H9 (cell line): ENCODE results near the gene ADGRL3. TPM values are rescaled to one million over a fixed set of nuclear protein-coding genes. Genes with fewer than 3 reads are reported as not detected.

Experiments
- DNase-seq: peaks from one replicate; pipeline ENCODE4 v3.0.0-alpha.2; 2017
- H2AFZ ChIP-seq: one replicate; pipeline ENCODE4 v1.6.1; 2013; ENCODE audit warnings: mild to moderate bottlenecking, low read length, control low read depth, moderate library complexity
- H2AK5ac ChIP-seq: 2 replicates; pipeline ENCODE4 v1.6.1; 2013; ENCODE audit warnings: low read length, control low read depth, mixed read lengths; ENCODE audit not compliant: insufficient read length
- H2BK120ac ChIP-seq: one replicate; pipeline ENCODE4 v1.6.1; 2013; ENCODE audit warnings: low read depth, mild to moderate bottlenecking, low read length, control low read depth, inconsistent platforms; ENCODE audit not compliant: poor library complexity, severe bottlenecking
- H2BK12ac ChIP-seq: 2 replicates; pipeline ENCODE4 v1.6.1; 2013; ENCODE audit warnings: low read length, control low read depth, mixed read lengths, low read depth; ENCODE audit not compliant: insufficient read length
- H2BK15ac ChIP-seq: 2 replicates; pipeline ENCODE4 v1.6.1; 2013; ENCODE audit warnings: low read depth, low read length, control low read depth
- H2BK20ac ChIP-seq: one replicate; pipeline ENCODE4 v1.6.1; 2013; ENCODE audit warnings: low read depth, mild to moderate bottlenecking, low read length, control low read depth, inconsistent platforms; ENCODE audit not compliant: poor library complexity, severe bottlenecking
- H2BK5ac ChIP-seq: 2 replicates; pipeline ENCODE4 v1.6.1; 2013; ENCODE audit warnings: low read length, control low read depth, mixed read lengths; ENCODE audit not compliant: insufficient read length
- H3K14ac ChIP-seq: 2 replicates; pipeline ENCODE4 v1.6.1; 2013; ENCODE audit warnings: low read length, control low read depth; ENCODE audit not compliant: insufficient read depth
- H3K18ac ChIP-seq: 2 replicates; pipeline ENCODE4 v1.6.1; 2013; ENCODE audit warnings: low read depth, mild to moderate bottlenecking, mixed read lengths, low read length, control low read depth; ENCODE audit not compliant: insufficient read length
- H3K23ac ChIP-seq: 2 replicates; pipeline ENCODE4 v1.6.1; 2013; ENCODE audit warnings: low read length, control low read depth, mixed read lengths, low read depth; ENCODE audit not compliant: insufficient read length
- H3K23me2 ChIP-seq: 2 replicates; pipeline ENCODE4 v1.6.1; 2013; ENCODE audit warnings: low read depth, mild to moderate bottlenecking, mixed read lengths, low read length, control low read depth; ENCODE audit not compliant: insufficient read length, poor library complexity, severe bottlenecking
- H3K27ac ChIP-seq: 2 replicates; pipeline ENCODE4 v1.5.1; 2013; ENCODE audit warnings: low read length, control low read depth, mixed read lengths, low read depth; ENCODE audit not compliant: insufficient read length
- H3K27me3 ChIP-seq: 2 replicates; pipeline ENCODE4 v1.6.1; 2013; ENCODE audit warnings: low read length, control low read depth, inconsistent platforms; ENCODE audit not compliant: insufficient read depth
- H3K4ac ChIP-seq: 2 replicates; pipeline ENCODE4 v1.6.1; 2013; ENCODE audit warnings: low read depth, mild to moderate bottlenecking, control low read depth, inconsistent platforms, low read length, moderate library complexity
- H3K4me1 ChIP-seq: 2 replicates; pipeline ENCODE4 v1.6.1; 2013; ENCODE audit warnings: low read length, control low read depth, inconsistent platforms; ENCODE audit not compliant: insufficient read depth
- H3K4me2 ChIP-seq: 2 replicates; pipeline ENCODE4 v1.6.1; 2013; ENCODE audit warnings: low read length, control low read depth, mixed read lengths; ENCODE audit not compliant: insufficient read length, insufficient read depth
- H3K56ac ChIP-seq: 2 replicates; pipeline ENCODE4 v1.6.1; 2013; ENCODE audit warnings: low read depth, mild to moderate bottlenecking, mixed read lengths, low read length, control low read depth; ENCODE audit not compliant: insufficient read length
- H3K79me1 ChIP-seq: 2 replicates; pipeline ENCODE4 v1.6.1; 2013; ENCODE audit warnings: low read depth, mild to moderate bottlenecking, moderate library complexity, low read length, control low read depth, inconsistent platforms; ENCODE audit not compliant: insufficient read depth, poor library complexity, severe bottlenecking
- H3K79me2 ChIP-seq: 2 replicates; pipeline ENCODE4 v1.6.1; 2013; ENCODE audit warnings: low read length, control low read depth, inconsistent platforms; ENCODE audit not compliant: insufficient read depth
- H3K9ac ChIP-seq: 2 replicates; pipeline ENCODE4 v1.6.1; 2013; ENCODE audit warnings: low read length, control low read depth, mixed read lengths; ENCODE audit not compliant: insufficient read length; ENCODE audit errors: extremely low read depth
- H3K9me3 ChIP-seq: one replicate; pipeline ENCODE4 v1.6.1; 2013; ENCODE audit warnings: low read depth, low read length, inconsistent platforms; ENCODE audit not compliant: control insufficient read depth
- H3T11ph ChIP-seq: one replicate; pipeline ENCODE4 v1.6.1; 2013; ENCODE audit warnings: mild to moderate bottlenecking, low read length, control low read depth, inconsistent platforms
- H4K20me1 ChIP-seq: one replicate; pipeline ENCODE4 v1.6.1; 2013; ENCODE audit not compliant: control insufficient read depth, insufficient read length, insufficient read depth
- H4K5ac ChIP-seq: 2 replicates; pipeline ENCODE4 v1.6.1; 2013; ENCODE audit warnings: low read depth, mild to moderate bottlenecking, mixed read lengths, low read length, control low read depth; ENCODE audit not compliant: insufficient read length
- H4K8ac ChIP-seq: replicated peaks from 2 replicates; pipeline ENCODE4 v1.6.1; 2013; ENCODE audit warnings: low read length, control low read depth, mixed read lengths, low read depth; ENCODE audit not compliant: insufficient read length
- H4K91ac ChIP-seq: 2 replicates; pipeline ENCODE4 v1.6.1; 2013; ENCODE audit warnings: low read depth, mild to moderate bottlenecking, moderate library complexity, mixed read lengths, low read length, control low read depth; ENCODE audit not compliant: insufficient read length
- H3K27ac Mint-ChIP-seq, 3 experiments: 2 replicates in 2 of 3; 3 replicates in 1 of 3; pipeline ENCODE4 v1.8.0; 2020 to 2021; ENCODE audit warnings: mixed read lengths in 3 of 3, mild to moderate bottlenecking in 1 of 3, moderate library complexity in 1 of 3
- H3K27me3 Mint-ChIP-seq: 2 replicates; pipeline ENCODE4 v1.8.0; 2021; ENCODE audit warnings: low read depth, mild to moderate bottlenecking, moderate library complexity, mixed read lengths
- H3K36me3 Mint-ChIP-seq, 3 experiments: 2 replicates in 2 of 3; 3 replicates in 1 of 3; pipeline ENCODE4 v1.8.0; 2020 to 2021; ENCODE audit warnings: low read depth in 3 of 3, mixed read lengths in 3 of 3; ENCODE audit not compliant: insufficient read depth in 1 of 3
- H3K4me1 Mint-ChIP-seq, 2 experiments: 2 replicates each; pipeline ENCODE4 v1.8.0; 2020; ENCODE audit warnings: mixed read lengths in 2 of 2
- H3K4me3 Mint-ChIP-seq, 2 experiments: 2 replicates in 1 of 2; 3 replicates in 1 of 2; pipeline ENCODE4 v1.8.0; 2020 to 2021; ENCODE audit warnings: mild to moderate bottlenecking in 2 of 2, mixed read lengths in 2 of 2, moderate library complexity in 1 of 2
- H3K9me3 Mint-ChIP-seq, 2 experiments: 2 replicates in 1 of 2; 3 replicates in 1 of 2; pipeline ENCODE4 v1.8.0; 2020; ENCODE audit warnings: mild to moderate bottlenecking in 2 of 2, mixed read lengths in 2 of 2, moderate library complexity in 1 of 2
- WGBS: extraction: QIAGEN DNeasy Blood & Tissue Kit; methylation state at CpG from one replicate; pipeline ENCODE4 v1.1.7; 2013; ENCODE audit warnings: missing lambda C conversion rate, low lambda C conversion rate, mixed read lengths; ENCODE audit not compliant: insufficient read length; ENCODE audit errors: extremely low coverage; 5-methylcytosine and 5-hydroxymethylcytosine counted together
- total RNA-seq: library from RNA; stranded (reverse); gene quantifications from 2 replicates; pipeline ENCODE4 v1.2.1, GENCODE V29; 2021
- TF ChIP-seq, protein P1 (sequence below): fragments of 200-600 bp; sonication (generic); conservative IDR thresholded peaks from 3 replicates; pipeline ENCODE4 v1.8.0; 2021; ENCODE audit warnings: antibody characterized with exemption, mild to moderate bottlenecking

ADGRL3 gene
- total RNA-seq, 1 experiment from 2014 or later, result 5.9 TPM

DNA sequence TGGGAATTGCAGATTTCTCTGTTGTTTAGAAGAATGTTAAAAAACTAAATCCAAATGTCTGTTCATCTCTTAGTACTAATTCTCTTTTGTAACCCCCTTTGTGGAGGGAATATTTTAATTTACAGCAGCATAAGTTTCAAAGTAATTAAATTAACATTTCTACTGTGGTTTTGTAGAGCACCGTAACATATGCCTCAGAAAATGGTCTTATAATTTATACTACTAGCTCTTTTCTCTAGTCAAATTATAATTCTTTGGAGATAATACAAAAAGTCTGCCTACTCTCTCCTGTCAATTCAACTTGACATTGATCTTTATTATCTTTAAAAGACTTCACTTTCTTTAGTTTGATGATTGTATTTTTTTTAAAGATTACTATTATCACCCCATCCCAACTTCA, 759.0 kb downstream of the ADGRL3 start:
- no peak for DNase-seq
- Histone ChIP-seq H2BK5ac (no peak overlapping the region), H4K20me1 (no peaks in the 10 kb centered on the region), H4K91ac (no peak overlapping the region), H3K9ac (no peak overlapping the region), H2BK120ac (no peak overlapping the region), H4K8ac (no peak overlapping the region), H3K4me2 (no peak overlapping the region), H3K56ac (no peak overlapping the region), H3K4ac (no peak overlapping the region), H2AK5ac (no peak overlapping the region), H3K27me3 (no peaks in the 10 kb centered on the region), H3T11ph (no peak overlapping the region), H4K5ac (no peak overlapping the region), H3K27ac (no peak overlapping the region), H2BK20ac (no peak overlapping the region), H2BK12ac (no peak overlapping the region), H3K23me2 (no peaks in the 10 kb centered on the region), H3K14ac (no peak overlapping the region), H3K18ac (no peak overlapping the region), H3K4me1 (no peaks in the 10 kb centered on the region), H2AFZ (no peak overlapping the region), H3K9me3 (no peaks in the 10 kb centered on the region), H3K79me2 (no peaks in the 10 kb centered on the region), H2BK15ac (no peak overlapping the region), H3K23ac (no peak overlapping the region), H3K79me1 (no peaks in the 10 kb centered on the region)
- Mint-ChIP-seq H3K9me3 (peaks cover 2 to 5% of the 10 kb centered on the region in 2 experiments; a peak in 3 of 5 replicates), H3K27ac (no peak overlapping the region), H3K27me3 (no peaks in the 10 kb centered on the region), H3K4me1 (peaks cover 7 to 11% of the 10 kb centered on the region in 2 experiments), H3K4me3 (no peak overlapping the region), H3K36me3 (peaks cover 7 to 20% (median 10%) of the 10 kb centered on the region in 3 experiments; a peak in 5 of 7 replicates)
- no CpG with 5 or more reads among the region's 1 CpG for WGBS
- TF ChIP-seq, protein P1, sequence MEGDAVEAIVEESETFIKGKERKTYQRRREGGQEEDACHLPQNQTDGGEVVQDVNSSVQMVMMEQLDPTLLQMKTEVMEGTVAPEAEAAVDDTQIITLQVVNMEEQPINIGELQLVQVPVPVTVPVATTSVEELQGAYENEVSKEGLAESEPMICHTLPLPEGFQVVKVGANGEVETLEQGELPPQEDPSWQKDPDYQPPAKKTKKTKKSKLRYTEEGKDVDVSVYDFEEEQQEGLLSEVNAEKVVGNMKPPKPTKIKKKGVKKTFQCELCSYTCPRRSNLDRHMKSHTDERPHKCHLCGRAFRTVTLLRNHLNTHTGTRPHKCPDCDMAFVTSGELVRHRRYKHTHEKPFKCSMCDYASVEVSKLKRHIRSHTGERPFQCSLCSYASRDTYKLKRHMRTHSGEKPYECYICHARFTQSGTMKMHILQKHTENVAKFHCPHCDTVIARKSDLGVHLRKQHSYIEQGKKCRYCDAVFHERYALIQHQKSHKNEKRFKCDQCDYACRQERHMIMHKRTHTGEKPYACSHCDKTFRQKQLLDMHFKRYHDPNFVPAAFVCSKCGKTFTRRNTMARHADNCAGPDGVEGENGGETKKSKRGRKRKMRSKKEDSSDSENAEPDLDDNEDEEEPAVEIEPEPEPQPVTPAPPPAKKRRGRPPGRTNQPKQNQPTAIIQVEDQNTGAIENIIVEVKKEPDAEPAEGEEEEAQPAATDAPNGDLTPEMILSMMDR, result no peak
